NCI-H2227 (cell line): Measurements from ENCODE around the gene DPF3.

ENCODE experiments used
- DNase-seq: peaks from one replicate; lab custom pipeline; 2025; ENCODE audit not compliant: unreplicated experiment; lab: John Stamatoyannopoulos, UW

The DPF3 gene

GRCh38 chr14:72621387-72622065, 272.4 kb downstream of the DPF3 start:
- no peak for DNase-seq

GRCh38 chr14:72619881-72620280, 274.0 kb downstream of the DPF3 start:
- DNase-seq = no peak

GRCh38 chr14:72619111-72619571, 274.8 kb downstream of the DPF3 start:
- no peak for DNase-seq

GRCh38 chr14:72618424-72618823, 275.5 kb downstream of the DPF3 start:
- DNase-seq = no peak

- no peak for DNase-seq
Observed at GRCh38 chr14:72617391-72618031, 276.4 kb downstream of the DPF3 start.

- DNase-seq = no peak
Observed at GRCh38 chr14:72616811-72617210, 277.1 kb downstream of the DPF3 start.

GRCh38 chr14:72616294-72616693, 277.6 kb downstream of the DPF3 start:
- no peak for DNase-seq

GRCh38 chr14:72615451-72616121, 278.3 kb downstream of the DPF3 start:
- no peak for DNase-seq

GRCh38 chr14:72614891-72615415, 278.9 kb downstream of the DPF3 start:
- no peak for DNase-seq

GRCh38 chr14:72614365-72614764, 279.5 kb downstream of the DPF3 start:
- no peak for DNase-seq

GRCh38 chr14:72613975-72614319, 280.0 kb downstream of the DPF3 start:
- no peak for DNase-seq

GRCh38 chr14:72613231-72613974, 280.5 kb downstream of the DPF3 start:
- no peak for DNase-seq

GRCh38 chr14:72612041-72612440, 281.9 kb downstream of the DPF3 start:
- DNase-seq = no peak

GRCh38 chr14:72611506-72611905, 282.4 kb downstream of the DPF3 start:
- no peak for DNase-seq

- no peak for DNase-seq
Observed at GRCh38 chr14:72610831-72611200, 283.1 kb downstream of the DPF3 start.

GRCh38 chr14:72610096-72610830, 283.6 kb downstream of the DPF3 start:
- no peak for DNase-seq

GRCh38 chr14:72609205-72609916, 284.5 kb downstream of the DPF3 start:
- DNase-seq = no peak

- DNase-seq = no peak
Observed at GRCh38 chr14:72608391-72609204, 285.3 kb downstream of the DPF3 start.
